ENCODE data around the gene POGLUT2.

The POGLUT2 gene

GRCh38 chr13:102768909-102769308, 29.9 kb downstream of the POGLUT2 start:
- no peak for DNase-seq
- no peak for ATAC-seq

DNA sequence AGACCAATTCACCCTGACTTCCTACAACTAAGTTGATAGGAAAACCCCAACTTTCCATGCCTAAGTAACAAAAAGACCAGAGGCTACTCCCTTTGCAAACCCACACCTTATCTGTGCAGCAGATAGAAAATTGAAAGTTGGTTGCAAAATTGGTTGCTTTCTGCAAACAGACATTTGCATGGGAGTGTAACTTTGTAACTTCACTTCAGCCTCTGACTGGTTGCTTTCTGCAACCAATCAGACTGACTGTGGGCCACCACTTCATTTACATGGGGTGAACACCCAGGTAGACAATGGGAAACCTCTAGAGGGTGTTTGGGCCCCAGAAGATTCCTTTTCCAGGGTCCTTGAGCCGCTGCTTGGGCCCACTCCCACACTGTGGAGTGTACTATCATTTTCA, 35.0 kb downstream of the POGLUT2 start:
- DNase-seq, result no peak
- no peak for ATAC-seq

DNA sequence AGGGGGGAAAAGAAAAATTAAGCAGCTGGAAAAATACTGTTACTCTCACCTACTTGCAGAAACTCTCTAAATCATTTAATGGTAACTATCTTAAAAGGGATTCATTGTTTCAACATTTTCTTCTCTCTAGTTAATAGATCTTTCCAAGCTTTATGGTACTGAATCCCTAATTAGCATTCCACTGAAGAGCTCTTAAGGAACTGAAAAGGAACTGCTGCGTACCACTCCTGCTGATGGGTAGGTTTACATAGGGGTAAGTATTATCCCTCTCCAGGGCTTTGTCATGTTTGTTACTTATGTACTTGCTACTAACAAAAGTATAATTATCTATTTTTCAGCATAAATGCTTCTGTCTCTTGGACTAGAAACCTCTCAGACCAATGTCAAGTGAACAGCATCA, 37.7 kb downstream of the POGLUT2 start:
- ATAC-seq (no peak), DNase-seq (no peak)

DNA sequence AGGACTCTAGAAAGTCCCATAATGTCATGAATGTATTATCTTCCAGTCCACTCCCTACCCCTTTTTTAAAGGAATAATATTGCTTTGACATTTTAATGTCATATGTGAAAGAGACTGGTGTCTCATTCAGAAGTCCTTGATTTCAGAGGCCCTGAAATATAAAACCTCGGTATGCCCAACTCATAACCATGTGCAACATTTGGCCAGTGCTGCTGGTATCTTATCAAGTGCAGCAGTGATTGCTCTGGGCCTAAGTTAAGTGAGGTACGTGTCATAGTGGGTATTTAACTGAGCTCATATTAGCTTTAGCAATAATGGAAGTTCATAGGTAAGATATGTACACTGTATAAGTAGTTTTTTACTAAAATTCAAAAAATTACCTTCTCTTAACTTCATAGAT, 39.9 kb downstream of the POGLUT2 start:
- DNase-seq (no peak), ATAC-seq (no peak)

DNA sequence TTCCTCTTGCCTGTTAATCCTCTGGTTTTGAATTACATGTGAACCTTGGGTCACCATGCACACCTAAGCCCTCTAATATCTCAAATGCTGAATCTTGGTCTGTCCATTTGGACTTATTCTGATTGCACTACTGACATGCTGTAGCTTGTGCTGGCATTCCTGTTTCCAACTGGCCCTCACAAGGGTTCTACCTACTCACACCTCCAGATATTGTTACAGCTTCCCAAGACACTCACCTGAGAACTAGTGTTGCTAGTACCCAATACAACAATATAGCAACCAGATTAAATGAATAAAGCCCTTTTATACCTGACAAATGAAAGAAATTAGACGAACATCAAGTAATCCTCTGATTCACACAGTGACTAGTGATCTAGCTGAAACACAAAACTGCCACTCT, 41.8 kb downstream of the POGLUT2 start:
- DNase-seq (no peak), ATAC-seq (no peak)

DNA sequence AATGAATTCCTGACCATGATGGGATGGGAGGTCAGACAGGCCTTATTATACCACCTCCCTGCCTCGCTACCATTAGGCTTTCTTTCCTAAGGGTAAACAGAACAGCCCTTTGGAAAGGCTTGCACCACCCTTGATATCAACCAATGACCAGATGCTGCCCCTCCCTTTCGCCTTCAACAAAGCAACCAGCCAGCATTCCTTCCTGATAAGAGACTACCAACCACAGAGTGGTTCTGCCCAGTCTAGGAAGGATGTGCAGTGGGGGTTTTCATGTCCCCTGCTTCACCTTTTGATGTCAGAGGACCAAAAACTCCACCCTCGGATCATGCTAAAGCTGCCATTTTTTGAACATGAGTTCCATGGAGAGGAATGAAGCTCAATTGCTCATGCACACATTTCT, 46.9 kb downstream of the POGLUT2 start:
- ATAC-seq (no peak), DNase-seq (no peak)

- ATAC-seq, result no peak
- DNase-seq, result no peak
Observed at GRCh38 chr13:102742506-102742905, 56.3 kb downstream of the POGLUT2 start.

DNA sequence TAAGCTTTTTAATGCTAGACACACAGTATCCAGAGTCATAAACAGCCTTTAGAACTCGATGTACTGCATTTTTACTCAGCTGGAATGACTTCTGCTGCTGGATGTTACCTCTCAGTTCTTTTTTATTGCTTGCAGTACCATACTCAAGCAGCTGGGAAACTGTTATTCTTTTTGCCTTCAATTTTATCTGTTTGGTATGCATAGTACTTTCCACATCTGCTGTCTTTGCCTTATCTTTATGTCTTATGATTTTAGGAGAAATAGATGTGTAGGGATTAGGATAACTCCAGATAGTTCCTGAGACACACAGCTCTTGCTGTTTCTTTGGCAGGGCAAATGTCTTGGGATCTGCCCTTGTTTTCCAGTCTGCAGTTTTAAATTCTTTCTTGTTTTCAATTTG, 56.7 kb downstream of the POGLUT2 start:
- DNase-seq, result no peak
- no peak for ATAC-seq

Measured in stimulated activated naive CD8-positive, alpha-beta T cell treated with anti-CD3 and anti-CD28 coated beads, Interleukin-15, Interleukin-2, amounts not matched to agents 100 U/mL and 50 U/mL, for 24 hours (primary cell).